GM12878 (cell line): ENCODE results near the gene CFAP57. TPM values are rescaled to one million over a fixed set of nuclear protein-coding genes. Genes with fewer than 3 reads are reported as not detected.

Experiments used
- ATAC-seq: fragments of 200-7000 bp; cut with Tn5 transposase; 3 replicates; pipeline ENCODE4 v1.9.1; 2020; ENCODE audit warnings: mild to moderate bottlenecking, moderate library complexity
- BruUV-seq: library from RNA; stranded (reverse); fragments of 400-500 nt; replicated peaks from 2 replicates; lab custom pipeline; 2021; lab: Mats Ljungman, UMichigan
- CTCF ChIA-PET: fragments of 300-600 bp; sonication (Branson Sonifier 250); formaldehyde crosslinking; extraction: SDS; loops from one replicate; lab custom pipeline; 2021; ENCODE audit warnings: inconsistent platforms; lab: Yijun Ruan, JAX
- POLR2A ChIA-PET: fragments of 350-600 bp; formaldehyde crosslinking; extraction: SDS; loops from one replicate; lab custom pipeline; 2021; ENCODE audit warnings: inconsistent platforms; lab: Charles Lee
- RAD21 ChIA-PET: fragments of 300-600 bp; sonication (Branson Sonifier 250); formaldehyde crosslinking; loops from one replicate; lab custom pipeline; 2023; ENCODE audit warnings: antibody characterized with exemption; ENCODE audit not compliant: unreplicated experiment; lab: Charles Lee
- SMC1A ChIA-PET: fragments of 300-600 bp; sonication (Branson Sonifier 250); formaldehyde crosslinking; loops from one replicate; lab custom pipeline; 2023; ENCODE audit not compliant: unreplicated experiment, uncharacterized antibody; lab: Charles Lee
- DNase-seq: peaks from one replicate; pipeline ENCODE4 v3.0.0-alpha.2; 2011; ENCODE audit warnings: low read depth, low spot score
- FAIRE-seq: peaks from 3 replicates; lab custom pipeline; 2011; peaks lifted over from hg19 to GRCh38; lab: Jason Lieb, UNC
- H2AFZ ChIP-seq: 2 replicates; pipeline ENCODE4 v1.6.0; 2011; ENCODE audit warnings: low read depth, low read length, control low read depth; ENCODE audit not compliant: control insufficient read depth
- H3K27ac ChIP-seq: 2 replicates; pipeline ENCODE4 v1.5.1; 2011; ENCODE audit warnings: control low read depth; ENCODE audit not compliant: control insufficient read depth, insufficient read depth
- H3K27me3 ChIP-seq, 2 experiments: replicated peaks in 1 of 2; 2 replicates each; pipeline versions ENCODE4 v1.6.0 to v1.6.1; 2011; ENCODE audit warnings: low read length in 1 of 2; ENCODE audit not compliant: control insufficient read depth in 2 of 2, insufficient read depth in 2 of 2
- H3K36me3 ChIP-seq, 2 experiments: 2 replicates each; pipeline ENCODE4 v1.5.1; 2011; ENCODE audit warnings: low read length in 1 of 2; ENCODE audit not compliant: control insufficient read depth in 2 of 2, insufficient read depth in 2 of 2
- H3K4me1 ChIP-seq: 2 replicates; pipeline ENCODE4 v1.6.1; 2011; ENCODE audit warnings: mild to moderate bottlenecking, low read length, moderate library complexity, mixed read lengths; ENCODE audit not compliant: control insufficient read depth, insufficient read depth
- H3K4me2 ChIP-seq: 2 replicates; pipeline ENCODE4 v1.6.0; 2011; ENCODE audit warnings: control low read depth; ENCODE audit not compliant: control insufficient read depth, insufficient read depth
- H3K4me3 ChIP-seq: fragments of 200-600 bp; sonication (generic); 2 replicates; pipeline ENCODE4 v1.5.1; 2016
- H3K79me2 ChIP-seq: 2 replicates; pipeline ENCODE4 v1.6.0; 2011; ENCODE audit warnings: low read length; ENCODE audit not compliant: control insufficient read depth, insufficient read depth
- H3K9ac ChIP-seq: 2 replicates; pipeline ENCODE4 v1.8.0; 2011; ENCODE audit warnings: low read length, control low read depth, mixed read lengths; ENCODE audit not compliant: control insufficient read depth, insufficient read depth
- H3K9me3 ChIP-seq: replicated peaks from 3 replicates; pipeline ENCODE4 v1.5.1; 2011; ENCODE audit warnings: mild to moderate bottlenecking, low read length; ENCODE audit not compliant: control insufficient read depth, insufficient read depth
- H4K20me1 ChIP-seq: 2 replicates; pipeline ENCODE4 v1.6.0; 2011; ENCODE audit not compliant: control insufficient read depth, insufficient read depth
- BCL11A ChIP-seq: IDR thresholded peaks from 2 replicates; pipeline ENCODE4 v1.6.1; 2011; ENCODE audit warnings: low read depth, low read length
- CBX5 ChIP-seq: sonication (generic); IDR thresholded peaks from 2 replicates; pipeline ENCODE4 v1.6.1; 2016; ENCODE audit warnings: low read depth, moderate library complexity, mild to moderate bottlenecking, inconsistent platforms
- E4F1 ChIP-seq: fragments of 450-650 bp; IDR thresholded peaks from 2 replicates; pipeline ENCODE4 v1.6.1; 2018; ENCODE audit warnings: borderline replicate concordance, mild to moderate bottlenecking; ENCODE audit not compliant: partially characterized antibody
- IRF4 ChIP-seq: IDR thresholded peaks from 2 replicates; pipeline ENCODE4 v1.6.1; 2011; ENCODE audit warnings: low read depth, low read length
- MTA2 ChIP-seq: fragments of 450-650 bp; IDR thresholded peaks from 2 replicates; pipeline ENCODE4 v1.6.1; 2016; ENCODE audit warnings: low read depth, mild to moderate bottlenecking, moderate library complexity
- MTA3 ChIP-seq: IDR thresholded peaks from 2 replicates; pipeline ENCODE4 v1.6.1; 2012; ENCODE audit warnings: low read length, inconsistent platforms, borderline replicate concordance
- RB1 ChIP-seq: fragments of 450-650 bp; formaldehyde crosslinking; IDR thresholded peaks from 2 replicates; pipeline ENCODE4 v1.6.1; 2017; ENCODE audit warnings: mild to moderate bottlenecking, borderline replicate concordance
- RBBP5 ChIP-seq: fragments of 200-600 bp; sonication (generic); conservative IDR thresholded peaks from 2 replicates; pipeline ENCODE4 v1.6.1; 2016
- TBL1XR1 ChIP-seq: IDR thresholded peaks from 2 replicates; pipeline ENCODE4 v1.6.1; 2012; ENCODE audit warnings: low read depth, low read length, improper control_type of control experiment
- WGBS: methylation state at CpG from one replicate; pipeline ENCODE4 v1.1.6; 2016; ENCODE audit warnings: low lambda C conversion rate; ENCODE audit not compliant: insufficient replicate concordance, insufficient coverage; ENCODE audit errors: missing lambda C conversion rate; 5-methylcytosine and 5-hydroxymethylcytosine counted together
- in situ Hi-C: fragments of 300-500 bp; cut with MboI; formaldehyde crosslinking; loops from 9 replicates; pipeline ENCODE4 v1.14.3; 2018; ENCODE audit warnings: mixed read lengths
- intact Hi-C: fragments of 100-400 bp; cut with micrococcal nuclease; formaldehyde crosslinking; loops from one replicate; pipeline ENCODE4 v1.14.2; 2022; ENCODE audit not compliant: unreplicated experiment
- polyA plus RNA-seq, 11 experiments: library from polyadenylated mRNA; depleted of rRNA in 4 of 11; unstranded in 6 of 11; stranded (reverse) in 5 of 11; fragments of >200 nt; fragmentation: Nextera tagmentation in 4 of 11; fragmentation: Illumina TruSeq in 1 of 11; extraction: Ambion mirVana in 4 of 11; extraction: Trizol in 1 of 11; gene quantifications; 1 replicate in 1 of 11; 2 replicates in 10 of 11; pipeline versions ENCODE4 v1.2.1 to v1.2.3, GENCODE V29; 2011 to 2016; ENCODE audit warnings: inconsistent platforms in 2 of 11, missing spikeins in 2 of 11, low read depth in 1 of 11
- total RNA-seq, 4 experiments: library from RNA; depleted of rRNA in 3 of 4; stranded (reverse); fragments of >200 nt in 3 of 4; fragmentation: Illumina TruSeq in 1 of 4; extraction: Trizol in 1 of 4; gene quantifications; 2 replicates each; pipeline versions ENCODE4 v1.2.1 to v1.2.3, GENCODE V29; 2013 to 2021
- TF ChIP-seq, protein P1 (sequence below): fragments of 450-650 bp; IDR thresholded peaks from 2 replicates; pipeline ENCODE4 v1.6.1; 2018; ENCODE audit warnings: mild to moderate bottlenecking, low read depth, moderate library complexity; ENCODE audit not compliant: partially characterized antibody
- TF ChIP-seq, protein P2 (sequence below): fragments of 450-650 bp; IDR thresholded peaks from 2 replicates; pipeline ENCODE4 v1.6.1; 2017; ENCODE audit warnings: borderline replicate concordance
- TF ChIP-seq, protein P3 (sequence below): IDR thresholded peaks from 2 replicates; pipeline ENCODE4 v1.6.1; 2012; ENCODE audit warnings: low read depth, low read length, improper control_type of control experiment

The CFAP57 gene
- total and polyA plus RNA-seq, 10 of the 15 experiments (the other 5 are each of a cell fraction or from before 2014, with no cell fraction given): 0.45 to 4.8 (median 1.3) TPM

DNA sequence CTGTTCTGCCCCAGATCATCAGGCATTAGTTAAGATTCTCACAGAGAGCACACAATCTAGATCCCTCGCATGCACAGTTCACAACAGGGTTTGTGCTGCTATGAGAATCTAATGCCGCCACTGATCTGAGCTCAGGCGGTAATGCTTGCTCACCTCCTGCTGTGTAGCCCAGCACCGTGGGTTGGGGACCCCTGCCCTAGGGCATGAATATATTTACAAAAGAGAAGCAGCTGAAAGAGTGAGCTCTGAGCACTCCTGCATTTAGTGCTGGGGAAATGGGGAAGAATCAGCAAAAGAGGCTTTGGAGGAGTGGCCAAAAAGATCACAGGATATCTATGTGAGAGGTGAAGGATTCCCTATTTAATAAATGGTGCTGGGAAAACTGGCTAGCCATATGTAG is 5.6 kb downstream of the CFAP57 start (continued):
- TF ChIP-seq E4F1: no peak
- no peak for TF ChIP-seq MTA2
- TF ChIP-seq RBBP5: no peak

DNA sequence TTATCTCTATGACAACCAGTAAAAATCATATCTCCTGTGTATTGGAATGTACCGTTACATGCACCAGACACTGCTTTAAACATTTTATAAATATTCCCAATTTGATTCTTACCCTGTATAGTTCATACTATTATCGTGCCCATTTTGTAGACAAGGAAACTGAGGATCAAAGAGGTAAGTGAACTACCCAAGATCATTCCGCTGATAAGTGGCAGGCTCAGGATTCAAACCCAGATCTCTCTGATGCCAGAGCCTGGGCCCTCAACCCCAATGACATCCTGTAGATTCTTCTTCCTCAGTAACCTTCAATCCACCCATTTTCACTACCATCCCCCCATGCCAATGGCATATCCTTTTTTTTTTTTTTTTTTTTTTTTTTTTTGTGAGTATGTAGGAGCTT is 12.3 kb downstream of the CFAP57 start:
- no peak for FAIRE-seq
- H3K4me3 ChIP-seq: no peak overlapping the region
- H3K4me1 ChIP-seq: no peaks in the 10 kb centered on the region
- no peak for ATAC-seq
- no peak for DNase-seq
- 93% methylated on average over 3 of the region's 3 CpGs for WGBS
- H4K20me1 ChIP-seq: no peaks in the 10 kb centered on the region
- H3K9ac ChIP-seq: no peak overlapping the region
- intact Hi-C loops (no loop called here), in situ Hi-C loops (no loop called here)
- POLR2A ChIA-PET: no interaction called here
- no peaks in the 10 kb centered on the region for H3K79me2 ChIP-seq
- no peak overlapping the region for H3K4me2 ChIP-seq
- SMC1A ChIA-PET: no interaction called here
- no peak overlapping the region for H2AFZ ChIP-seq
- RAD21 ChIA-PET: no interaction called here
- no TSS peak for BruUV-seq
- H3K27me3 ChIP-seq: no peaks in the 10 kb centered on the region
- CTCF ChIA-PET: no interaction called here
- no peaks in the 10 kb centered on the region for H3K9me3 ChIP-seq
- H3K36me3 ChIP-seq: no peaks in the 10 kb centered on the region
- H3K27ac ChIP-seq: no peak overlapping the region
- TF ChIP-seq, protein P1, sequence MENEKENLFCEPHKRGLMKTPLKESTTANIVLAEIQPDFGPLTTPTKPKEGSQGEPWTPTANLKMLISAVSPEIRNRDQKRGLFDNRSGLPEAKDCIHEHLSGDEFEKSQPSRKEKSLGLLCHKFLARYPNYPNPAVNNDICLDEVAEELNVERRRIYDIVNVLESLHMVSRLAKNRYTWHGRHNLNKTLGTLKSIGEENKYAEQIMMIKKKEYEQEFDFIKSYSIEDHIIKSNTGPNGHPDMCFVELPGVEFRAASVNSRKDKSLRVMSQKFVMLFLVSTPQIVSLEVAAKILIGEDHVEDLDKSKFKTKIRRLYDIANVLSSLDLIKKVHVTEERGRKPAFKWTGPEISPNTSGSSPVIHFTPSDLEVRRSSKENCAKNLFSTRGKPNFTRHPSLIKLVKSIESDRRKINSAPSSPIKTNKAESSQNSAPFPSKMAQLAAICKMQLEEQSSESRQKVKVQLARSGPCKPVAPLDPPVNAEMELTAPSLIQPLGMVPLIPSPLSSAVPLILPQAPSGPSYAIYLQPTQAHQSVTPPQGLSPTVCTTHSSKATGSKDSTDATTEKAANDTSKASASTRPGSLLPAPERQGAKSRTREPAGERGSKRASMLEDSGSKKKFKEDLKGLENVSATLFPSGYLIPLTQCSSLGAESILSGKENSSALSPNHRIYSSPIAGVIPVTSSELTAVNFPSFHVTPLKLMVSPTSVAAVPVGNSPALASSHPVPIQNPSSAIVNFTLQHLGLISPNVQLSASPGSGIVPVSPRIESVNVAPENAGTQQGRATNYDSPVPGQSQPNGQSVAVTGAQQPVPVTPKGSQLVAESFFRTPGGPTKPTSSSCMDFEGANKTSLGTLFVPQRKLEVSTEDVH: no peak
- TF ChIP-seq TBL1XR1 (no peak), CBX5 (no peak), MTA3 (no peak), BCL11A (no peak), RB1 (no peak), IRF4 (no peak)
- TF ChIP-seq, protein P2, sequence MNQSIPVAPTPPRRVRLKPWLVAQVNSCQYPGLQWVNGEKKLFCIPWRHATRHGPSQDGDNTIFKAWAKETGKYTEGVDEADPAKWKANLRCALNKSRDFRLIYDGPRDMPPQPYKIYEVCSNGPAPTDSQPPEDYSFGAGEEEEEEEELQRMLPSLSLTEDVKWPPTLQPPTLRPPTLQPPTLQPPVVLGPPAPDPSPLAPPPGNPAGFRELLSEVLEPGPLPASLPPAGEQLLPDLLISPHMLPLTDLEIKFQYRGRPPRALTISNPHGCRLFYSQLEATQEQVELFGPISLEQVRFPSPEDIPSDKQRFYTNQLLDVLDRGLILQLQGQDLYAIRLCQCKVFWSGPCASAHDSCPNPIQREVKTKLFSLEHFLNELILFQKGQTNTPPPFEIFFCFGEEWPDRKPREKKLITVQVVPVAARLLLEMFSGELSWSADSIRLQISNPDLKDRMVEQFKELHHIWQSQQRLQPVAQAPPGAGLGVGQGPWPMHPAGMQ: no peak
- TF ChIP-seq, protein P3, sequence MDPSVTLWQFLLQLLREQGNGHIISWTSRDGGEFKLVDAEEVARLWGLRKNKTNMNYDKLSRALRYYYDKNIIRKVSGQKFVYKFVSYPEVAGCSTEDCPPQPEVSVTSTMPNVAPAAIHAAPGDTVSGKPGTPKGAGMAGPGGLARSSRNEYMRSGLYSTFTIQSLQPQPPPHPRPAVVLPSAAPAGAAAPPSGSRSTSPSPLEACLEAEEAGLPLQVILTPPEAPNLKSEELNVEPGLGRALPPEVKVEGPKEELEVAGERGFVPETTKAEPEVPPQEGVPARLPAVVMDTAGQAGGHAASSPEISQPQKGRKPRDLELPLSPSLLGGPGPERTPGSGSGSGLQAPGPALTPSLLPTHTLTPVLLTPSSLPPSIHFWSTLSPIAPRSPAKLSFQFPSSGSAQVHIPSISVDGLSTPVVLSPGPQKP: no peak
